Mesendoderm (in vitro differentiated cells): ENCODE data around the gene SH3TC2.

Experiments used
- DNase-seq: peaks from one replicate; pipeline ENCODE4 v3.0.0; 2013
- H2AK5ac ChIP-seq: 2 replicates; pipeline ENCODE4 v1.6.1; 2013; ENCODE audit warnings: low read length, inconsistent platforms
- H2BK120ac ChIP-seq: 2 replicates; pipeline ENCODE4 v1.6.1; 2013; ENCODE audit warnings: low read depth, mild to moderate bottlenecking, low read length, moderate library complexity, mixed read lengths
- H2BK15ac ChIP-seq: replicated peaks from 2 replicates; pipeline ENCODE4 v1.6.1; 2013; ENCODE audit warnings: low read depth, mild to moderate bottlenecking, moderate library complexity
- H2BK5ac ChIP-seq: 2 replicates; pipeline ENCODE4 v1.6.1; 2013; ENCODE audit warnings: low read length, inconsistent platforms
- H3K18ac ChIP-seq: 2 replicates; pipeline ENCODE4 v1.6.1; 2013; ENCODE audit warnings: mild to moderate bottlenecking, low read length, mixed read lengths
- H3K23ac ChIP-seq: one replicate; pipeline ENCODE4 v1.6.1; 2013; ENCODE audit warnings: low read length
- H3K27ac ChIP-seq: 2 replicates; pipeline ENCODE4 v1.5.1; 2013; ENCODE audit warnings: low read depth, mild to moderate bottlenecking, inconsistent platforms, low read length, moderate library complexity
- H3K27me3 ChIP-seq: 2 replicates; pipeline ENCODE4 v1.6.1; 2013; ENCODE audit warnings: low read length, control low read depth, mild to moderate bottlenecking, inconsistent platforms; ENCODE audit not compliant: insufficient read depth, poor library complexity
- H3K36me3 ChIP-seq: 2 replicates; pipeline ENCODE4 v1.6.1; 2013; ENCODE audit warnings: low read length, inconsistent platforms; ENCODE audit not compliant: control insufficient read depth, insufficient read depth
- H3K4ac ChIP-seq: one replicate; pipeline ENCODE4 v1.6.1; 2013; ENCODE audit warnings: low read depth, mild to moderate bottlenecking, low read length, moderate library complexity
- H3K4me1 ChIP-seq: 2 replicates; pipeline ENCODE4 v1.6.1; 2013; ENCODE audit warnings: low read depth, low read length, inconsistent platforms; ENCODE audit not compliant: control insufficient read depth
- H3K4me2 ChIP-seq: 2 replicates; pipeline ENCODE4 v1.6.1; 2013; ENCODE audit warnings: low read length
- H3K4me3 ChIP-seq: 2 replicates; pipeline ENCODE4 v1.5.1; 2013; ENCODE audit warnings: mild to moderate bottlenecking, low read length
- H3K56ac ChIP-seq: one replicate; pipeline ENCODE4 v1.6.1; 2013; ENCODE audit warnings: low read length
- H3K79me1 ChIP-seq: 2 replicates; pipeline ENCODE4 v1.6.1; 2013; ENCODE audit warnings: low read length, inconsistent platforms
- H3K79me2 ChIP-seq: 2 replicates; pipeline ENCODE4 v1.6.1; 2013; ENCODE audit warnings: mild to moderate bottlenecking, low read length; ENCODE audit not compliant: control insufficient read depth, insufficient read depth
- H3K9ac ChIP-seq: 2 replicates; pipeline ENCODE4 v1.6.1; 2013; ENCODE audit warnings: low read length, inconsistent platforms
- H4K5ac ChIP-seq: one replicate; pipeline ENCODE4 v1.6.1; 2013; ENCODE audit warnings: low read length
- H4K8ac ChIP-seq: one replicate; pipeline ENCODE4 v1.6.1; 2013; ENCODE audit warnings: low read depth, mild to moderate bottlenecking, control low read depth, low read length, moderate library complexity
- WGBS: extraction: QIAGEN DNeasy Blood & Tissue Kit; methylation state at CpG from one replicate; pipeline ENCODE4 v1.1.7; 2013; ENCODE audit warnings: low lambda C conversion rate, missing lambda C conversion rate; ENCODE audit not compliant: insufficient coverage; ENCODE audit errors: extremely low coverage; 5-methylcytosine and 5-hydroxymethylcytosine counted together

Gene SH3TC2

DNA sequence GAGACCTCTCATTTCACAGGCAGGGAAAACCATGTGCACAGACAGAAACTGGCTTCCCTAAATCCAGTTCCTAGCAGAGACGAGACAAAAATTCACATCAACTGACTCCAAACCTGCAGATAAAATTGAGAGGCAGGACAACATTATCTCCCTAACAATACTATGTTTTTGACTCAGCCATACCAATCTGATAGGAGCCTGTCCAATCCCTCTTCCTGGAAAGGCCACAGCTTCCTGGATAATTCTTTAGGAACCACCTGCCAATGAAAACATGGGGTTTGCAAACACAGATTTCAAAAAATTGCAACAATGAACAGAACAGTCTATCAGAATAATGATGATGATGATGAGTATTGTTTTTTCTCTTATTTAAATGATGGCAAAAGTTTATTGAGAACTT is 22.4 kb downstream of the SH3TC2 start:
- Histone ChIP-seq H3K23ac (no peak overlapping the region), H3K36me3 (no peaks in the 10 kb centered on the region), H3K27ac (no peak overlapping the region), H3K9ac (no peak overlapping the region), H3K4me1 (no peaks in the 10 kb centered on the region), H4K8ac (no peak overlapping the region), H3K27me3 (no peaks in the 10 kb centered on the region), H2BK15ac (no peak overlapping the region), H3K79me1 (no peaks in the 10 kb centered on the region), H3K56ac (no peak overlapping the region), H3K4me2 (no peak overlapping the region), H3K79me2 (no peaks in the 10 kb centered on the region), H3K18ac (no peak overlapping the region), H2BK5ac (no peak overlapping the region), H2BK120ac (no peak overlapping the region), H3K4ac (no peak overlapping the region), H3K4me3 (no peak overlapping the region), H4K5ac (no peak overlapping the region), H2AK5ac (no peak overlapping the region)
- DNase-seq = no peak
- WGBS = no CpG with 5 or more reads among the region's 1 CpG

DNA sequence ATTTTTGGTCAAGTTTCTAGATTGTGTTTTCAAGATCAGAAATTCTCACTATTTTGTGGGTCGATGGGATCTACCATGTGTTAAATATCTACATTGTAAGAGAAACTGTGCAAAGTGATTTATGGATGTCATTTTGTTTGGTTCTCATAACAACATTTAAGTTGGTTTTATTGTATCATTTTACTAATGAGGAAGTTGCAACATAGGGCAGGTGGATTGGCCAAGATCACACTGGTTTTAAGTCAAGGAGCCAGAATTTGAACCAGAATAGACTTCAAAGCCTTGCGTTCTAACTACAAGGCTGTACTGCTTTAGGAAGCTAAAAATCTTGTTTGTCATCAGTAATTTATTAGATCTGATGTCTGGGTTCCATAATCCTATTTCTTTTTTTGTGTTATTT is 23.4 kb downstream of the SH3TC2 start:
- Histone ChIP-seq H3K18ac (no peak overlapping the region), H3K4me1 (no peaks in the 10 kb centered on the region), H3K56ac (no peak overlapping the region), H3K4me3 (no peak overlapping the region), H2BK5ac (no peak overlapping the region), H3K79me2 (no peaks in the 10 kb centered on the region), H3K27me3 (no peaks in the 10 kb centered on the region), H2BK15ac (no peak overlapping the region), H3K36me3 (no peaks in the 10 kb centered on the region), H4K8ac (no peak overlapping the region), H3K23ac (no peak overlapping the region), H3K9ac (no peak overlapping the region), H3K4ac (no peak overlapping the region), H3K4me2 (no peak overlapping the region), H3K79me1 (no peaks in the 10 kb centered on the region), H4K5ac (no peak overlapping the region), H2AK5ac (no peak overlapping the region), H3K27ac (no peak overlapping the region), H2BK120ac (no peak overlapping the region)
- no CpG with 5 or more reads among the region's 2 CpGs for WGBS
- no peak for DNase-seq

DNA sequence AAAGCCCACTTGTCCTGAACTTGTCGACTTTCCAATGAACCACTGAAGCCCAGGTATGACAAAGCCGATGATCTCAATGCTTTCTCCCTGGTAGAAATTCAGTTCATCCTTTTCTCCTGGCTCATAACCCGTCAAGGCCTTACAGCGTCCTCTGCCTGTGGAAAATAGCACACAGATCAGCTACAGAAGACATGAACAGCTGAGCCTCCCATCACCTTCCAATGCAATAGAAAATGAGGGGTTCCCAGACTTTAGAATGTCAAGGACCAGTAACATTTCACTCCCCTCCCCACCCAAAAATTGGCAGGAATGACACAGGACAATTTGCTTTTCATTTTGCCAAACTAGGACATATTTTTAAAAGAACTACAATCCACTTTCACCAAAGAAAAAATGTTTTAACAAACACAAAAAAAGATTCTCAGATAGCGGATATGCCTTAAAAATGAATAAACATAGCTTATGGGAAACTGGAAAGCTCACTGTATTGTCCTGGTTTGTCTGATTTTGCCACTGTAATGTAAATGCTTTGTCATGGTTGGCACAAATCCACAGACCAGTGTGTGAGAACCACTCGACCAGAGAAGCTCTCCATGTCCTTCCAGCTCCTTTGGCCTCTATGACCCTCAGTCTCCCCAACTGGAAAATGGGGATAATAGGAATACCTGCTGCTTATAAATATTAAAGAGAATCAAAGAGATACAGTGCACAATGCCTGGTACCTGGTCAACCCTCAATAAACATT is 24.4 kb downstream of the SH3TC2 start:
- no peaks in the 10 kb centered on the region for H3K4me1 ChIP-seq
- no peaks in the 10 kb centered on the region for H3K79me1 ChIP-seq
- H3K27ac ChIP-seq = no peak overlapping the region
- H3K23ac ChIP-seq = no peak overlapping the region
- no peaks in the 10 kb centered on the region for H3K79me2 ChIP-seq
- H4K5ac ChIP-seq = no peak overlapping the region
- H3K27me3 ChIP-seq = no peaks in the 10 kb centered on the region
- no peak overlapping the region for H3K18ac ChIP-seq
- no peak overlapping the region for H2BK15ac ChIP-seq
- no CpG with 5 or more reads among the region's 6 CpGs for WGBS
- no peak overlapping the region for H3K4me3 ChIP-seq
- no peak overlapping the region for H3K4me2 ChIP-seq
- H3K4ac ChIP-seq = no peak overlapping the region
- no peak overlapping the region for H4K8ac ChIP-seq
- H2AK5ac ChIP-seq = no peak overlapping the region
- no peak overlapping the region for H3K56ac ChIP-seq
- no peak for DNase-seq
- H2BK5ac ChIP-seq = no peak overlapping the region
- H2BK120ac ChIP-seq = no peak overlapping the region
- no peak overlapping the region for H3K9ac ChIP-seq
- no peaks in the 10 kb centered on the region for H3K36me3 ChIP-seq

DNA sequence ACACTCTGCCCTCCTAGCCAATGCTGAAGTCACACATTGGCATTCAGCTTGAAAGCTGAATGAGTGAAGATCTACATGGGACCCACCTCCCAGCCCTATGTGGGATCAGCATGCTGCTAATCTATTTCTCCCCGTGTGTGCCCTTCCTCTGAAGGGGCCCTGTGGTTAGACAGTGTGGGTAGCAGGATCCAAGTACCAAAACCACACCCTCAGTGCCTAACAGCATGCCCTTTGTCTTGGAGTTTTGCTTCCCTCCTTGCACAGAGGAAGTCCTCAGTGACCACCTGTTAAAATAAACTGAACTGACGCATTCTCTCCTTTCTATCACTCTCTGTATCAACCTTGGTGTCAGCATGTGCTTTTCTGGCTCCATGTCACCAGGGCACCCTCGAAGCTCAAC is 25.0 kb downstream of the SH3TC2 start:
- no peak overlapping the region for H2AK5ac ChIP-seq
- H4K8ac ChIP-seq = no peak overlapping the region
- H2BK5ac ChIP-seq = no peak overlapping the region
- H3K23ac ChIP-seq = no peak overlapping the region
- H3K79me1 ChIP-seq = no peaks in the 10 kb centered on the region
- no peak overlapping the region for H4K5ac ChIP-seq
- no peak overlapping the region for H3K4ac ChIP-seq
- no peaks in the 10 kb centered on the region for H3K36me3 ChIP-seq
- H3K27me3 ChIP-seq = no peaks in the 10 kb centered on the region
- H3K4me3 ChIP-seq = no peak overlapping the region
- H3K4me1 ChIP-seq = no peaks in the 10 kb centered on the region
- no CpG with 5 or more reads among the region's 3 CpGs for WGBS
- no peak overlapping the region for H3K9ac ChIP-seq
- H3K56ac ChIP-seq = no peak overlapping the region
- no peak overlapping the region for H2BK15ac ChIP-seq
- no peak overlapping the region for H3K4me2 ChIP-seq
- DNase-seq = no peak
- no peak overlapping the region for H3K18ac ChIP-seq
- no peaks in the 10 kb centered on the region for H3K79me2 ChIP-seq
- no peak overlapping the region for H3K27ac ChIP-seq
- H2BK120ac ChIP-seq = no peak overlapping the region

DNA sequence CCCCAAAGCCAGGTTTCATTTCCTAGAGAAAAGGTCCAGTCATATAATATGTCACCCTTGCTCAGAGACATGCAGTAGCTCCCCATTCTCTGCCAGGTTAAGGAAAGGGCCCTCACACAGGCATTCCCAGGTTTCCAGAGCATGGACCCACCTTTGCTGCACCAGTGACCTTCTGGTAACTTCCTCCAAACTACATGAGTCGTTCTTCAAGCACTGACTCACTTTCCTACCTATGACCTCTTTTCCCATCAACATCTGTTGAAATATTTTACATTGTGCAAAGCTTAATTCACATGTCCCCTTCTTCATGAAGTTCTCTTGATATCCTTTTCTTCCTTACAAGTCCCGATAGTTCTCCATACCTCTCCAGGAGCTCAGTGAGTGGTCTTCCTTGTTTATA is 25.9 kb downstream of the SH3TC2 start:
- Histone ChIP-seq H3K4me2 (no peak overlapping the region), H2BK5ac (no peak overlapping the region), H4K5ac (no peak overlapping the region), H3K18ac (no peak overlapping the region), H3K4ac (no peak overlapping the region), H2AK5ac (no peak overlapping the region), H3K4me3 (no peak overlapping the region), H2BK15ac (no peak overlapping the region), H3K79me1 (no peaks in the 10 kb centered on the region), H3K9ac (no peak overlapping the region), H3K36me3 (no peaks in the 10 kb centered on the region), H3K79me2 (no peaks in the 10 kb centered on the region), H3K23ac (no peak overlapping the region), H3K4me1 (no peaks in the 10 kb centered on the region), H2BK120ac (no peak overlapping the region), H3K27me3 (no peaks in the 10 kb centered on the region), H3K27ac (no peak overlapping the region), H4K8ac (no peak overlapping the region), H3K56ac (no peak overlapping the region)
- DNase-seq = no peak
- no CpG with 5 or more reads among the region's 2 CpGs for WGBS

DNA sequence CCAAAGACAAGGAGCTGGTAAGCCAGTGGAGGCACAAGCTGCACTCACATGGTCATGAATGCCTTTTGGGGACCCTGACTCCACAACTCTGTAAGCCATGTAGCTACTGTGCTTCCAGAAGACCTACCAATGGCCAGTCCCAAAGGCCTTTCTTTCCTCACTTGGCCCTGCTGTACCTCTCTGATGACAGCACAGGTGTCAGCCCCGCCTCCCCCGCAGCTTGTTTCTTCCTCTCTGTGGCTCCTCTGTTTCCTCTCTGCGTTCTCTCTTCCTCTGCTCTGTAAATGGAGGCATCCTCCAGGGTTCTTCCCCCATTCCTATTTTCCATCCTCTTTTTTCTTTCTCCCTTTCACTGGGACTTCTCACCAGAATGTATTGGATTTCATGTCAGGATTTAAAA is 26.7 kb downstream of the SH3TC2 start:
- Histone ChIP-seq H3K18ac (no peak overlapping the region), H3K79me1 (no peaks in the 10 kb centered on the region), H2BK120ac (no peak overlapping the region), H3K4me2 (no peak overlapping the region), H4K8ac (no peak overlapping the region), H3K27ac (no peak overlapping the region), H3K79me2 (no peaks in the 10 kb centered on the region), H3K4ac (no peak overlapping the region), H4K5ac (no peak overlapping the region), H3K56ac (no peak overlapping the region), H2BK15ac (no peak overlapping the region), H3K4me3 (no peak overlapping the region), H3K27me3 (no peaks in the 10 kb centered on the region), H2AK5ac (no peak overlapping the region), H3K9ac (no peak overlapping the region), H3K4me1 (peaks cover 2% of the 10 kb centered on the region), H2BK5ac (no peak overlapping the region), H3K23ac (no peak overlapping the region), H3K36me3 (no peaks in the 10 kb centered on the region)
- DNase-seq = no peak
- WGBS = no CpG with 5 or more reads among the region's 3 CpGs
